Mucosa of stomach (tissue), 1 donor: ENCODE results near the gene SCN8A.
"Not testable (repeated sequence)": the region's sequence is repeated elsewhere in the genome, so short reads cannot be mapped to it uniquely, and the experiment has no call there.

Experiments
- H3K27me3 ChIP-seq: one replicate; pipeline ENCODE4 v1.7.0; 2013; ENCODE audit warnings: mild to moderate bottlenecking, low read length; ENCODE audit not compliant: control insufficient read depth, insufficient read depth
- H3K36me3 ChIP-seq: one replicate; pipeline ENCODE4 v1.7.0; 2013; ENCODE audit warnings: low read length; ENCODE audit not compliant: control insufficient read depth, insufficient read depth
- H3K4me1 ChIP-seq: one replicate; pipeline ENCODE4 v1.7.0; 2013; ENCODE audit warnings: mild to moderate bottlenecking, low read length; ENCODE audit not compliant: control insufficient read depth, insufficient read depth
- H3K4me3 ChIP-seq: one replicate; pipeline ENCODE4 v1.7.0; 2013; ENCODE audit warnings: low read length
- H3K9ac ChIP-seq: one replicate; pipeline ENCODE4 v1.7.0; 2013; ENCODE audit warnings: mild to moderate bottlenecking, low read length, moderate library complexity
- H3K9me3 ChIP-seq: one replicate; pipeline ENCODE4 v1.7.0; 2013; ENCODE audit warnings: mild to moderate bottlenecking, low read length, moderate library complexity; ENCODE audit not compliant: control insufficient read depth
- donor health status: Pancreatic carcinoma.

Gene SCN8A

DNA sequence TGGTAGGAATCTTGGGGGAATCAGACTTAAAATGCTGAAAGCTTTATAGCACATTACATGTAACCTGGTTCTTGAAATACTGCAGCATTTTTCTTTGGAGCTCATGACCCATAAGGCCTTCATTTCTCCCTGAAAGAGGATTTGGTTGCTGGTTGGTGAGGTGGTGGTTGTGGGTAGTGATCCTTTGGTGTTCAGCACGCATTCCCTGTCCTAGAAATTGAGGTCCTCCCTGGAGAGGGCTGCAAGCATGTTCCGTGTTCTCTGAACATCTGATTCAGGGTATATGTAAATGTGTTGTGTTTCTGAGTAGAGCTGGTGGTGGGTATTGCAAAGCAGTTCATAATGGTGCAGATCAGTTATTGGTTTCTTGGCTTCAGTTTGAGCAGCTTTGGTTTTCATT is 2.0 kb downstream of the SCN8A start:
- Histone ChIP-seq H3K4me1 (peaks cover 6% of the 10 kb centered on the region), H3K4me3 (no peak overlapping the region), H3K9ac (no peak overlapping the region), H3K36me3 (no peaks in the 10 kb centered on the region), H3K9me3 (no peaks in the 10 kb centered on the region), H3K27me3 (peaks cover 14% of the 10 kb centered on the region)

DNA sequence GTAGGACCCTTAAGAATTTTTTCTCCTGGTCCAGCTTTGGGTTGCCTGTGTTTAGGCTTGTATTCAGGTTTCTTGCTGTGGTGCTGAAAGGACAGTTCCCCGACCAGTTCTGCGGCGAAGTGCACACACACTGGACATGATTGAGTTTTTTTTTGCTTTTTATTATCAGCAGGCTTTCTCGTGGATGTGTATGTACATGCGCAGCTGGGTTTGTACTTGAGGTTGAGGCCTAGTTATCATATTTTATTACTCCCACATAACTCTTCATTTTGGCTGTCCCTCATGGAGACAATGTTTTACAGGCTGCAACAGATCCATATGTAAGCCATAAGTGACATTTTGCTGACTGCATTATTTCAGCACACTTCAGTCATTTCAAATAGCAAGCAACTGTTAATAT is 2.5 kb downstream of the SCN8A start:
- Histone ChIP-seq H3K4me3 (no peak overlapping the region), H3K4me1 (peaks cover 6% of the 10 kb centered on the region), H3K27me3 (peaks cover 14% of the 10 kb centered on the region), H3K9ac (no peak overlapping the region), H3K9me3 (no peaks in the 10 kb centered on the region), H3K36me3 (no peaks in the 10 kb centered on the region)

DNA sequence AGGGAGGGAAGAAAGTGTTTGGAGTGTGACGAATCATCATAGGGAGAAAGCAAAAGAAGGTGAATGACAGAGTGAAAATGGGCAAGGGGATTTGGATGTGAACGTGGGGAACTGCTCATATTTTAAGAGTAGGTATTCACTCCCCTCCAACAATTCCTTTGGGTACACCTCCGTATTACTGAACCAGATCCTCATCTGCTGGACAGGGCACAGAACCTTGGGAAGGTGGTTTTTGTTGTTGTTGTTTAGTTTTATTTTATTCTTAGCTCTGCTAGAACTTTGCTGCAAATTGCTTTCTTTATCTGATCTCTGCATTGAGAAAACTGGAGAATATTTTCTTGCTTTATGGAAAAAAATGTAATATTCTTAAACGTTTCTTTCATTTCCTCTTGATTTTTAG is 7.1 kb downstream of the SCN8A start:
- no peak overlapping the region for H3K4me3 ChIP-seq
- no peaks in the 10 kb centered on the region for H3K36me3 ChIP-seq
- H3K9ac ChIP-seq, result no peak overlapping the region
- H3K27me3 ChIP-seq, result no peaks in the 10 kb centered on the region
- no peaks in the 10 kb centered on the region for H3K4me1 ChIP-seq
- H3K9me3 ChIP-seq, result no peaks in the 10 kb centered on the region

DNA sequence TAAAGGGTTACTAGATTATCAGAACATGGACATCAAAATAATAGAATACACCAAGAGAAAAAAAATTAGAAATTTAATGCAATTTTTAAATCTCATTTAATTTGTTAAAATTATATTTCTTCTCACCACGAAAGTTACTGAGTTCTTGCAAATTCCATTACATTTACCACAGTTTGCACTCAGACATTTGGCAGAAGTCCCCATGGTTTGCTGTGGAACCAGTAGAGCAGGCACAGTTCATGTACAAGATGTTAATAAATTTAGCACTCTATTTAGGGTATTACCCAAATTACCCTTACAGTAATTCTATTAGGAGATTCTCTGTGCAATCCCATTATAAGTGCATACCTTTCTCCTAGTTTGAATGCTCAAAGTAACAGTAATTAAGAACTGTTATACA is 9.7 kb downstream of the SCN8A start:
- Histone ChIP-seq H3K9ac (no peak overlapping the region), H3K4me3 (no peak overlapping the region), H3K36me3 (no peaks in the 10 kb centered on the region), H3K27me3 (no peaks in the 10 kb centered on the region), H3K9me3 (no peaks in the 10 kb centered on the region), H3K4me1 (no peaks in the 10 kb centered on the region)

DNA sequence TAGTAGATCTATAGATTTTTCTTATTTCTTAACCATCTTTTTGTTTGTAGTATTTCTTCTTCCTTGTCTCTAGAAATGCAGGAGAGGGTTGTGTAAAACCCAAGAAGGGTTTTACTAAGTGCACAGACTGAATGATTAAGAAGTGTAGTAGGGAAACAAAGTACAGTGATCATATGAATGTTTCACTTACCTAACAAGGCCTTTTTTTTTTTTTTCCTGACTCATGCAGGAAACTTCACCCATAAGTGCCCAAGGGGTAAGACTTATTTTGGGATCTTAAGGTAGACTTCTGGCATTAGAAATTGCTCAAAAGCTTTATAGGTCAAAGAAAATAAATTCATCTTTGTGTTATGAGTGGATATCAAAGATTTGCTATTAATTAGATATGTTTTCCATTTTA is 10.2 kb downstream of the SCN8A start:
- no peaks in the 10 kb centered on the region for H3K9me3 ChIP-seq
- no peaks in the 10 kb centered on the region for H3K4me1 ChIP-seq
- H3K27me3 ChIP-seq, result no peaks in the 10 kb centered on the region
- no peak overlapping the region for H3K4me3 ChIP-seq
- no peak overlapping the region for H3K9ac ChIP-seq
- H3K36me3 ChIP-seq, result no peaks in the 10 kb centered on the region

DNA sequence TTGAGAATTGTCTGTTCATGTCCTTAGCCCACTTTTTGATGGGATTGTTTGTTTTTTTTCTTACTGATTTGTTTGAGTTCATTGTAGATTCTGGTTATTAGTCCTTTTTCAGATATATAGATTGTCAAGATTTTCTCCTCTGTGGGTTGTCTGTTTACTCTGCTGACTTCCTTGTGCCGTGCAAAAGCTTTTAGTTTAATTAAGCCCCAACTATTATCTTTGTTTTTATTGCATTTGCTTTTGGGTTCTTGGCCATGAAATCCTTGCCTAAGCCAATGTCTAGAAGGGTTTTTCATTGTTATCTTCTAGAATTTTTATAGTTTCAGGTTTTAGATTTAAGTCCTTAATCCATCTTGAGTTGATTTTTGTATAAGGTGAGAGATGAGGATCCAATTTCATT is 14.9 kb downstream of the SCN8A start:
- H3K27me3 ChIP-seq, H3K36me3 ChIP-seq, H3K9ac ChIP-seq, H3K4me3 ChIP-seq, H3K9me3 ChIP-seq, H3K4me1 ChIP-seq: not testable (repeated sequence)

DNA sequence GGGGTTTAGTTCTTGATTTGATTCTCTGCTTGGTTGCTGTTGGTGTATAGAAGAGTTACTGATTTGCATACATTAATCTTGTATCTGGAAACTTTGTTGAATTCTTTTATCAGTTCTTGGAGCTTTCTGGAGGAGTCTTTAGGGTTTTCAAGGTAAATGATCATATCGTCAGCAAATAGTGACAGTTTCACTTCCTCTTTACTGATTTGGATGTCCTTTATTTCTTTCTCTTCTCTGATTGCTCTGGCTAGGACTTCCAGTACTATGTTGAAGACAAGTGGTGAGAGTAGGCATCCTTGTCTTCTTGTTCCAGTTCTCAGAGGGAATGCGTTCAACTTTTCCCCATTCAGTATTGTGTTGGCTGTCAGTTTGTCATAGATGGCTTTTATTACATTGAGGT is 16.2 kb downstream of the SCN8A start:
- not testable (repeated sequence) for H3K9ac ChIP-seq, H3K27me3 ChIP-seq, H3K36me3 ChIP-seq

DNA sequence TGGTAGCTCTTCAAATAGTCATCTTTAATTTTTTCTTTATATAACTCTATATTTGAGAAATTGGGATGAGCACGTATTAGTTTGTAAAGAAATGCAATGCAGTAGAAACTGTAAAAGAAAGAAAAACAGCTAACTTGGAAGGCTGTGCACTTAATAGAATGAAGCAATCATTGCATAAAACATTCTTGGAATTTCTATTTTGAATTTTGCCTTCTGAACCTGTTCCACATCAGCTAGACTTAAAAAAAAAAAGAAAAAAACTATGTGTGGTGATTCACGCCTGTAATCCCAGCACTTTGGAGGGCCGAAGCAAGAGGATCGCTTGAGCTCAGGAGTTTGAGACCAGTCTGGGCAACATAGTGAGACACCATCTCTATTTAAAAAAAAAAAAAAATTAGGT is 29.4 kb downstream of the SCN8A start:
- H3K9me3 ChIP-seq, result no peaks in the 10 kb centered on the region
- H3K4me3 ChIP-seq, result no peak overlapping the region
- no peak overlapping the region for H3K9ac ChIP-seq
- no peaks in the 10 kb centered on the region for H3K27me3 ChIP-seq
- no peaks in the 10 kb centered on the region for H3K36me3 ChIP-seq
- no peaks in the 10 kb centered on the region for H3K4me1 ChIP-seq

More for the DNA sequence above, 16.2 kb downstream of the SCN8A start:
- not testable (repeated sequence) for H3K9me3 ChIP-seq, H3K4me1 ChIP-seq, H3K4me3 ChIP-seq

DNA sequence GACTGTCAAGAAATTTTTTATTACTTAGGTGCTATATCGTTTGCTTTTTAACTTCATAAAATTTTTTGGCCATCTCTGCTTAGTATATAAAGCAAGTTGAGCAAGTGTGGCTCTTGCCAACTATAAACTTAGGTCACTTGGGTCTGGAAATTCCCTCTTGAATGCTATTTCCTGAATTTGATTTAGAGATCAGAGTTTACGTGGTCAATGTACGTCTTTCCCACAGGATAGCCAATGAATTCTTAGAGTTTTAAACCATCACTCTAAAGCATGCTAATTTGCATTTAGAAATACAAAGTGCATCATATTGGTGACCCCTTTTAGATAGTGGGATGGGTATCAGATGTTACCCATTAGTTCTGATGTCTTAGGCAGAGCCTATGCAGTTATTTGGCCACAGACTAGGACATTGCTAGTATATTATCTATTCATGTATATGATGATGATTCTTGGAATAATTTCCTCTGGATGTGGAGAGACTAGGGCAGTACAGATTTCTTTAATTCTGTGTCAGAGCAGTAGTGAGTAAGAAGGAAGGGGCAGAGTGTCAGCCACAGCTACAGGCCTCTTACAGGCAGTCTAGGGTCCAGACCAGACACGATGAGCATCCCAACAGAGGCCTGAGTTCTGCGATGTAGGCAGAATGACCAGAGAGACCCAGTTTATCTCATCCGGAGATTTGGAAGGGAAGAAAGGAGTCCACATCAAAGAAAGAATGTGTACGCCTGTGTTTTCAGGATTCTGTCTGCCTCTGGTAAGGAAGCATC is 30.3 kb downstream of the SCN8A start:
- H3K4me1 ChIP-seq, result peaks cover 6% of the 10 kb centered on the region
- no peaks in the 10 kb centered on the region for H3K27me3 ChIP-seq
- H3K4me3 ChIP-seq, result no peak overlapping the region
- H3K9ac ChIP-seq, result no peak overlapping the region
- H3K36me3 ChIP-seq, result no peaks in the 10 kb centered on the region
- no peaks in the 10 kb centered on the region for H3K9me3 ChIP-seq

DNA sequence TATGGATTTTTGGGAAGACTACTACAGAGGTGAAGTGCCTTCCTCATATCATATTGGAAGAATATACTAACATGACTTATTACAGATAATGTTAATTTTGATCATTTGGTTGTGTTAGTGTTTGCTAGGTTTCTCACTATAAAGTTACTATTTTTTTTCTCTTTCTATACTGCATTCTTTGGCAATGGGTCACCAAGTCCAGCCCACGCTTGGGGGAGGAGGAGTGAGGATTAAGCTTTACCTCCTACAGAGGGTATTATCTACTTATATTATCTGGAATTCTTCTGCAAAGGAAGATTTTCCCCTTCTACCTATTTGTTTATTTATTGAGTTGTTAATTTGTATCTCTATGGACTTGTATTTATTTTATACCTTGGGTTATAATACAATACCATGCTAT is 31.5 kb downstream of the SCN8A start:
- Histone ChIP-seq H3K9me3 (no peaks in the 10 kb centered on the region), H3K9ac (no peak overlapping the region), H3K4me3 (no peak overlapping the region), H3K27me3 (no peaks in the 10 kb centered on the region), H3K4me1 (peaks cover 11% of the 10 kb centered on the region), H3K36me3 (no peaks in the 10 kb centered on the region)

DNA sequence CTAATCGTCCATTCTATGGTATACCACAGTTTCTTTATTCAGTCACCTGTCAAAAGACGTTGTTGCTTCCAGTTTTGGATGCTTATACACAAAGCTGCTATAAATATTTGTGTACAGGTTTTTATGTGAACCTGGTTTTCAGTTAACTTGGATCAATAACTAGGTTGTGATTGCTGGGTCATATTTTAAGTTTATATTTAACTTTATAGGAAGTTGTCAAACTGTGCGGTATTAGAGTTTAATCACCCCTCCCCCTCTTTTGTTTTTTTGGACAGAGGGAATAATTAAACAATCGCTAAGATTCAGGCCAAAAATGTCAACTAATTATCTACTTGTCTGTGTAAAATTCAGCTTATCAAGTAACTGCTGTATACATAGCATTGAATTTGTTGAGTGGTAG is 34.3 kb downstream of the SCN8A start:
- no peak overlapping the region for H3K4me3 ChIP-seq
- H3K27me3 ChIP-seq, result no peaks in the 10 kb centered on the region
- H3K9ac ChIP-seq, result no peak overlapping the region
- no peaks in the 10 kb centered on the region for H3K9me3 ChIP-seq
- peaks cover 11% of the 10 kb centered on the region for H3K4me1 ChIP-seq
- H3K36me3 ChIP-seq, result no peaks in the 10 kb centered on the region

DNA sequence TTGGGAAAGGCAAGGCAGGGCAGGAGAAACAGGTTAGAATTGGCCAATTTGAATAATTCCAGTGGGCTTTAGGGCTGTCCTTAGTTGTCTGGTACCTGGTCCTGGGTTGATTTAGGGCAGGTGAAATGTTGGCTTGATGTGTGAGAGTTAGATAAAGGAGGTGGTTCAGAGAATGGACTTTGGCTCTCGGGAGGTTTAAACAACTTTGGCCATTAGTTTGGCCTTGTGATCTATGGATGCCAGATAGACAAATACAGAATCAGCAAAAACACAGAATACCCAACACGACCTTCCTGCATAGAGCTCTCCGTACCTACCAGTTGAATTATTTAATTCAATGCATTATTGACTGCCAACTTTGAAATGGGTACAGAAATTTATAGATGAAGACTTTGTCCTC is 35.1 kb downstream of the SCN8A start:
- H3K9me3 ChIP-seq, result no peaks in the 10 kb centered on the region
- H3K4me3 ChIP-seq, result no peak overlapping the region
- no peak overlapping the region for H3K9ac ChIP-seq
- H3K27me3 ChIP-seq, result no peaks in the 10 kb centered on the region
- H3K4me1 ChIP-seq, result peaks cover 11% of the 10 kb centered on the region
- H3K36me3 ChIP-seq, result no peaks in the 10 kb centered on the region

DNA sequence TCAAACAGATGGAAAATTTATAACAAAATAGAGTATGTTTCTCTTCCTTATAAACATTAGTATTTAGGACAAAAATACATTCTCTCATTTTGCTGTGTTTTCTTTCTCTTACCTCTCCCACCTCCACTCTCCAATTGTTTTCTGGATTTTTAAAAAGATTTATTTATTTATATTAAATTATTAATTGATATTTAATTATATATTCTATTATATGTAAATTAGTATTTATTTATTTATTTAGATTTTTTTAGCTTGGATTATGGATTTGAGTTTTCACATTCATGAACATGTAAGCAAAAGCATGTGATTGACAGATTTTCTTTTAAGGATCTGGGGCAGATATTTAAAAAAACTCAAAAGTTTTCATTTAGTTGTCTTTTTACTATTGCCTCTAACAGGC is 35.6 kb downstream of the SCN8A start:
- H3K9ac ChIP-seq, result no peak overlapping the region

More for the DNA sequence above, 35.6 kb downstream of the SCN8A start:
- Histone ChIP-seq H3K4me1 (peaks cover 11% of the 10 kb centered on the region), H3K9me3 (no peaks in the 10 kb centered on the region), H3K4me3 (no peak overlapping the region), H3K36me3 (no peaks in the 10 kb centered on the region), H3K27me3 (no peaks in the 10 kb centered on the region)
